Uterus (tissue), 2 donors: ENCODE results near the gene CACNG3.

Experiments used
- CTCF ChIP-seq, 4 experiments: fragments of 200-600 bp in 2 of 4; fragments of 450-650 bp in 2 of 4; sonication (generic) in 2 of 4; IDR thresholded peaks; one replicate each; pipeline ENCODE4 v1.5.1; 2016 to 2019; ENCODE audit warnings: antibody characterized with exemption in 4 of 4, mild to moderate bottlenecking in 2 of 4, moderate library complexity in 1 of 4
- POLR2A ChIP-seq, 2 donors: fragments of 450-650 bp; IDR thresholded peaks; one replicate each; pipeline ENCODE4 v1.6.1; 2016; ENCODE audit warnings: antibody characterized with exemption in 2 of 2, mild to moderate bottlenecking in 1 of 2, moderate library complexity in 1 of 2

DNA sequence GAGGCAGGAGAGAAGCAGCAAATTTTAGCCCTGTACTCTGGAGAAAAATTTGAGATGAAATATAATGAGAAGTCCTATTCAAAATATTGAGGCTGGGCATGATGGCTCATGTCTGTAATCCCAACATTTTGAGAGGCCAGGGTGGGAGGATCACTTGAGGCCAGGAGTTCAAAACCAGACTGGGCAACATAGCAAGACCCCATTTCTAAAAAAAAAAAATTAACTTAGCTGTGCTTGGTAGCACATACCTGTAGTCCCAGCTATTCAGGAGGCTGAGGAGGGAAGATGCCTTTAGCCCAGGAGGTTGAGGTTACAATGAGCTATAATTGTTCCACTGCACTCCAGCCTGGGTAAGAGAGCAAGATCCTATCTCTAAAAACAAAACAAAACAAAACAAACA is 103.4 kb downstream of the CACNG3 start:
- no peak for TF ChIP-seq CTCF (IDR thresholded peaks at IDR 0.05)
- no peak for TF ChIP-seq POLR2A (IDR thresholded peaks at IDR 0.05)
